ENCODE data around the gene DHRS7B. TPM values are rescaled to one million over a fixed set of nuclear protein-coding genes. Genes with fewer than 3 reads are reported as not detected.

Gene DHRS7B
- total RNA-seq, 1 donor: 15.2 TPM

DNA sequence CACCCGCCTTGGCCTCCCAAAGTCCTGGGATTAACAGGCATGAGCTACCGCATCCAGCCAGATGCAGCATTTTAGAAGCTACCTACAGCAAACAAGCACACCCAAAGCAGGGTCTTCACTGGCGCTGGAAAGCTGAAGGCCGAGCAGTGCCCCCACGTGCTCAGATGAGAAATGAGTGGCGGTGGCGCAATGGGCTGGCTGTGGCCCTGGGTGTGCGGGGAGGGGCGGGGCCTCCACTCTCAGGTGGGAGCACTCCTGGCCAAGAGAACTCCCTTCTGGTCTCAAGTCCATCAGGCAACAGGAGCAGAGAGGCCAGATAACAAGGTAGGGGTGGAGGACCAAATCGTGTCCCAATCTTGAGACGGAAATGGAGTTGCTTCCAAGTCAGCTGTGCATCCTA lies 75.1 kb downstream of the DHRS7B start:
- Histone ChIP-seq H3K4me1 (ENCODE audit: insufficient read depth, low read length) (peaks cover 3% of the 10 kb centered on the region), H3K4me2 (ENCODE audit: insufficient read depth, low read length) (no peak overlapping the region), H3K4me3 (ENCODE audit: insufficient read depth, low read length) (no peak overlapping the region), H3K36me3 (ENCODE audit: insufficient read depth, low read length) (peaks cover 19% of the 10 kb centered on the region), H2AFZ (ENCODE audit: low read length) (no peak overlapping the region), H3K27me3 (ENCODE audit: insufficient read depth, low read length) (no peaks in the 10 kb centered on the region), H3K79me2 (ENCODE audit: insufficient read depth, low read length) (peaks cover 98% of the 10 kb centered on the region), H4K20me1 (ENCODE audit: insufficient read depth, low read length) (peaks cover 73% of the 10 kb centered on the region), H3K9me3 (ENCODE audit: low read depth, low read length) (no peaks in the 10 kb centered on the region), H3K27ac (ENCODE audit: low read depth, low read length) (no peak overlapping the region)
- TF ChIP-seq, protein P1, sequence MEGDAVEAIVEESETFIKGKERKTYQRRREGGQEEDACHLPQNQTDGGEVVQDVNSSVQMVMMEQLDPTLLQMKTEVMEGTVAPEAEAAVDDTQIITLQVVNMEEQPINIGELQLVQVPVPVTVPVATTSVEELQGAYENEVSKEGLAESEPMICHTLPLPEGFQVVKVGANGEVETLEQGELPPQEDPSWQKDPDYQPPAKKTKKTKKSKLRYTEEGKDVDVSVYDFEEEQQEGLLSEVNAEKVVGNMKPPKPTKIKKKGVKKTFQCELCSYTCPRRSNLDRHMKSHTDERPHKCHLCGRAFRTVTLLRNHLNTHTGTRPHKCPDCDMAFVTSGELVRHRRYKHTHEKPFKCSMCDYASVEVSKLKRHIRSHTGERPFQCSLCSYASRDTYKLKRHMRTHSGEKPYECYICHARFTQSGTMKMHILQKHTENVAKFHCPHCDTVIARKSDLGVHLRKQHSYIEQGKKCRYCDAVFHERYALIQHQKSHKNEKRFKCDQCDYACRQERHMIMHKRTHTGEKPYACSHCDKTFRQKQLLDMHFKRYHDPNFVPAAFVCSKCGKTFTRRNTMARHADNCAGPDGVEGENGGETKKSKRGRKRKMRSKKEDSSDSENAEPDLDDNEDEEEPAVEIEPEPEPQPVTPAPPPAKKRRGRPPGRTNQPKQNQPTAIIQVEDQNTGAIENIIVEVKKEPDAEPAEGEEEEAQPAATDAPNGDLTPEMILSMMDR (IDR thresholded peaks at IDR 0.05; ENCODE audit: extremely low read depth, low read depth, low read length): no peak
- DNase-seq (ENCODE audit: insufficient read length, low spot score, missing footprints): no peak

- Histone ChIP-seq H3K9me3 (ENCODE audit: low read depth, low read length) (no peaks in the 10 kb centered on the region), H3K4me3 (ENCODE audit: insufficient read depth, low read length) (no peak overlapping the region), H2AFZ (ENCODE audit: low read length) (no peak overlapping the region), H3K79me2 (ENCODE audit: insufficient read depth, low read length) (peaks cover 98% of the 10 kb centered on the region), H3K4me1 (ENCODE audit: insufficient read depth, low read length) (peaks cover 3% of the 10 kb centered on the region), H3K27ac (ENCODE audit: low read depth, low read length) (no peak overlapping the region), H3K4me2 (ENCODE audit: insufficient read depth, low read length) (no peak overlapping the region), H4K20me1 (ENCODE audit: insufficient read depth, low read length) (peaks cover 71% of the 10 kb centered on the region), H3K27me3 (ENCODE audit: insufficient read depth, low read length) (no peaks in the 10 kb centered on the region), H3K36me3 (ENCODE audit: insufficient read depth, low read length) (peaks cover 16% of the 10 kb centered on the region)
- no peak for DNase-seq (ENCODE audit: insufficient read length, low spot score, missing footprints)
- TF ChIP-seq, protein P1 (IDR thresholded peaks at IDR 0.05; ENCODE audit: extremely low read depth, low read depth, low read length): no peak
Measured at GRCh38 chr17:21202512-21202911, 75.7 kb downstream of the DHRS7B start.

- H3K79me2 ChIP-seq (ENCODE audit: insufficient read depth, low read length): peaks cover 97% of the 10 kb centered on the region
- H3K9me3 ChIP-seq (ENCODE audit: low read depth, low read length): no peaks in the 10 kb centered on the region
- peaks cover 3% of the 10 kb centered on the region for H3K4me1 ChIP-seq (ENCODE audit: insufficient read depth, low read length)
- no peak overlapping the region for H3K4me3 ChIP-seq (ENCODE audit: insufficient read depth, low read length)
- no peak overlapping the region for H2AFZ ChIP-seq (ENCODE audit: low read length)
- H4K20me1 ChIP-seq (ENCODE audit: insufficient read depth, low read length): peaks cover 64% of the 10 kb centered on the region
- H3K27me3 ChIP-seq (ENCODE audit: insufficient read depth, low read length): no peaks in the 10 kb centered on the region
- no peak overlapping the region for H3K27ac ChIP-seq (ENCODE audit: low read depth, low read length)
- H3K4me2 ChIP-seq (ENCODE audit: insufficient read depth, low read length): no peak overlapping the region
- TF ChIP-seq, protein P1 (IDR thresholded peaks at IDR 0.05; ENCODE audit: extremely low read depth, low read depth, low read length): no peak
- peaks cover 13% of the 10 kb centered on the region for H3K36me3 ChIP-seq (ENCODE audit: insufficient read depth, low read length)
- no peak for DNase-seq (ENCODE audit: insufficient read length, low spot score, missing footprints)
Measured at GRCh38 chr17:21204935-21205334, 78.2 kb downstream of the DHRS7B start.

DNA sequence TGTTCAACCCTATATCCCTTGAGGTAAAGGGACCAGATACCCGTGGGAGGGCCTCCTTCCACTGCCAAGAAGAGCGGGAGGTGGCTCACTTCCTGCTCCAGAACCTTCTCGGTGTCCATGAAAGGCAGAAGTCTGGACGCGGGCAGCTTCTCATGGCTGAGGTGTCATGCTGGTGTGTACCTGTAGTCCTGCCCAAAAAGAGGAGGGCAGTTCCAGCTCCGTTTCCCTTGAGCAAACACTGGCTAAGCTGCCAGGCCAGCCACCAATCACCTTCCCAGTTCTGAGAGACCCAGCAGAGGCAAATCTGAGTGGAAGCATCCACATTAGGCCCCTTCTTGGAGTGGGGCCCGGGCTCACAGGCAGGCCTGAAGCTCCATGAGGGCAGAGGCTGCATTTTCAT lies 81.6 kb downstream of the DHRS7B start:
- peaks cover 30% of the 10 kb centered on the region for H3K36me3 ChIP-seq (ENCODE audit: insufficient read depth, low read length)
- no peaks in the 10 kb centered on the region for H3K27me3 ChIP-seq (ENCODE audit: insufficient read depth, low read length)
- H2AFZ ChIP-seq (ENCODE audit: low read length): no peak overlapping the region
- TF ChIP-seq, protein P1 (IDR thresholded peaks at IDR 0.05; ENCODE audit: extremely low read depth, low read depth, low read length): no peak
- peaks cover 61% of the 10 kb centered on the region for H4K20me1 ChIP-seq (ENCODE audit: insufficient read depth, low read length)
- H3K9me3 ChIP-seq (ENCODE audit: low read depth, low read length): no peaks in the 10 kb centered on the region
- no peak overlapping the region for H3K27ac ChIP-seq (ENCODE audit: low read depth, low read length)
- no peak overlapping the region for H3K4me2 ChIP-seq (ENCODE audit: insufficient read depth, low read length)
- no peak for DNase-seq (ENCODE audit: insufficient read length, low spot score, missing footprints)
- H3K79me2 ChIP-seq (ENCODE audit: insufficient read depth, low read length): peaks cover 97% of the 10 kb centered on the region
- H3K4me3 ChIP-seq (ENCODE audit: insufficient read depth, low read length): no peak overlapping the region
- H3K4me1 ChIP-seq (ENCODE audit: insufficient read depth, low read length): peaks cover 19% of the 10 kb centered on the region
